ENCODE data around the gene ACADSB. TPM values are rescaled to one million over a fixed set of nuclear protein-coding genes. Genes with fewer than 3 reads are reported as not detected.

ACADSB gene
- total RNA-seq, 1 donor from 2014 or later, result 19.5 TPM

- no peak for DNase-seq (ENCODE audit: extremely low spot score, unreplicated experiment)
- TF ChIP-seq CTCF (IDR thresholded peaks at IDR 0.05), result peak; percentile 43
- H3K36me3 Mint-ChIP-seq (ENCODE audit: unreplicated experiment), result peaks cover 8% of the 10 kb centered on the region
Measured at GRCh38 chr10:123044391-123044790, 35.6 kb downstream of the ACADSB start.

GRCh38 chr10:123045961-123046731 lies 37.3 kb downstream of the ACADSB start:
- DNase-seq (ENCODE audit: extremely low spot score, unreplicated experiment), result no peak
- Mint-ChIP-seq H3K27me3 (ENCODE audit: unreplicated experiment) (no peaks in the 10 kb centered on the region), H3K36me3 (ENCODE audit: unreplicated experiment) (peaks cover 13% of the 10 kb centered on the region), H3K4me1 (ENCODE audit: unreplicated experiment) (no peaks in the 10 kb centered on the region), H3K27ac (ENCODE audit: unreplicated experiment) (no peak overlapping the region), H3K4me3 (ENCODE audit: unreplicated experiment) (no peak overlapping the region), H3K9me3 (ENCODE audit: unreplicated experiment) (no peaks in the 10 kb centered on the region)
- no peak for TF ChIP-seq CTCF (IDR thresholded peaks at IDR 0.05)

More at GRCh38 chr10:123044391-123044790, 35.6 kb downstream of the ACADSB start:
- Mint-ChIP-seq H3K27ac (ENCODE audit: unreplicated experiment) (no peak overlapping the region), H3K4me1 (ENCODE audit: unreplicated experiment) (no peaks in the 10 kb centered on the region), H3K27me3 (ENCODE audit: unreplicated experiment) (no peaks in the 10 kb centered on the region), H3K9me3 (ENCODE audit: unreplicated experiment) (no peaks in the 10 kb centered on the region), H3K4me3 (ENCODE audit: unreplicated experiment) (no peak overlapping the region)

- Mint-ChIP-seq H3K27ac (ENCODE audit: unreplicated experiment) (no peak overlapping the region), H3K27me3 (ENCODE audit: unreplicated experiment) (no peaks in the 10 kb centered on the region), H3K4me1 (ENCODE audit: unreplicated experiment) (no peaks in the 10 kb centered on the region), H3K4me3 (ENCODE audit: unreplicated experiment) (no peak overlapping the region), H3K9me3 (ENCODE audit: unreplicated experiment) (no peaks in the 10 kb centered on the region), H3K36me3 (ENCODE audit: unreplicated experiment) (peaks cover 14% of the 10 kb centered on the region)
- TF ChIP-seq CTCF (IDR thresholded peaks at IDR 0.05), result no peak
- DNase-seq (ENCODE audit: extremely low spot score, unreplicated experiment), result no peak
Measured at GRCh38 chr10:123057968-123058367, 49.2 kb downstream of the ACADSB start.

GRCh38 chr10:123061865-123062264 lies 53.1 kb downstream of the ACADSB start:
- peaks cover 4% of the 10 kb centered on the region for H3K36me3 Mint-ChIP-seq (ENCODE audit: unreplicated experiment)
- no peak overlapping the region for H3K4me3 Mint-ChIP-seq (ENCODE audit: unreplicated experiment)
- no peaks in the 10 kb centered on the region for H3K4me1 Mint-ChIP-seq (ENCODE audit: unreplicated experiment)
- peaks cover 7% of the 10 kb centered on the region for H3K27me3 Mint-ChIP-seq (ENCODE audit: unreplicated experiment)
- no peak for TF ChIP-seq CTCF (IDR thresholded peaks at IDR 0.05)
- H3K9me3 Mint-ChIP-seq (ENCODE audit: unreplicated experiment), result no peaks in the 10 kb centered on the region
- H3K27ac Mint-ChIP-seq (ENCODE audit: unreplicated experiment), result no peak overlapping the region
- no peak for DNase-seq (ENCODE audit: extremely low spot score, unreplicated experiment)

- Mint-ChIP-seq H3K4me1 (ENCODE audit: unreplicated experiment) (no peaks in the 10 kb centered on the region), H3K4me3 (ENCODE audit: unreplicated experiment) (no peak overlapping the region), H3K27ac (ENCODE audit: unreplicated experiment) (no peak overlapping the region), H3K36me3 (ENCODE audit: unreplicated experiment) (no peaks in the 10 kb centered on the region), H3K27me3 (ENCODE audit: unreplicated experiment) (peaks cover 7% of the 10 kb centered on the region), H3K9me3 (ENCODE audit: unreplicated experiment) (no peaks in the 10 kb centered on the region)
- no peak for DNase-seq (ENCODE audit: extremely low spot score, unreplicated experiment)
- no peak for TF ChIP-seq CTCF (IDR thresholded peaks at IDR 0.05)
Measured at GRCh38 chr10:123062726-123063125, 53.9 kb downstream of the ACADSB start.
